ENCODE results near the gene YWHAB.

DNA sequence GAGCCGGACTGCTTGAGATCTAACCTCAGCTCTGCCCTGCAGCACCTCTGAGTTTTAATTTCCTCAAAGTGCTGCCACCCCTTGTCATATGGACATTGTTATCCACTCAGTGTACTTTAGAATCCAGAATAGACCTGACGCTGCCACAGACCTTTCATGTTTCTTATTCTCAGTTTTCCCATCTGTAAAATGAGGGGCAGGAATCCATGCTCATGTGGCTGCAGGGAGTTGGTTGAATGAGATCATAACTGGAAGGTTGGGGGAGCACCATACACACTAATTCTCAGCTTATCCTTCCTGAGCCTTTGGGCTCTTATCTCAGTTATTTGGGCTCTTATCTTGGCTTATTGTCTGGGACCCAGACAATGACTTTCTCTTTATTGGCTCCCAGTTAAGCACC lies 26.7 kb downstream of the YWHAB start:
- TF ChIP-seq, protein P1, sequence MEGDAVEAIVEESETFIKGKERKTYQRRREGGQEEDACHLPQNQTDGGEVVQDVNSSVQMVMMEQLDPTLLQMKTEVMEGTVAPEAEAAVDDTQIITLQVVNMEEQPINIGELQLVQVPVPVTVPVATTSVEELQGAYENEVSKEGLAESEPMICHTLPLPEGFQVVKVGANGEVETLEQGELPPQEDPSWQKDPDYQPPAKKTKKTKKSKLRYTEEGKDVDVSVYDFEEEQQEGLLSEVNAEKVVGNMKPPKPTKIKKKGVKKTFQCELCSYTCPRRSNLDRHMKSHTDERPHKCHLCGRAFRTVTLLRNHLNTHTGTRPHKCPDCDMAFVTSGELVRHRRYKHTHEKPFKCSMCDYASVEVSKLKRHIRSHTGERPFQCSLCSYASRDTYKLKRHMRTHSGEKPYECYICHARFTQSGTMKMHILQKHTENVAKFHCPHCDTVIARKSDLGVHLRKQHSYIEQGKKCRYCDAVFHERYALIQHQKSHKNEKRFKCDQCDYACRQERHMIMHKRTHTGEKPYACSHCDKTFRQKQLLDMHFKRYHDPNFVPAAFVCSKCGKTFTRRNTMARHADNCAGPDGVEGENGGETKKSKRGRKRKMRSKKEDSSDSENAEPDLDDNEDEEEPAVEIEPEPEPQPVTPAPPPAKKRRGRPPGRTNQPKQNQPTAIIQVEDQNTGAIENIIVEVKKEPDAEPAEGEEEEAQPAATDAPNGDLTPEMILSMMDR (IDR thresholded peaks at IDR 0.05; ENCODE audit: low read length) = no peak
- TF ChIP-seq EZH2phosphoT487 (IDR thresholded peaks at IDR 0.05; ENCODE audit: low read length) = no peak

Measured in MM.1S (cell line).